CD14-positive monocyte (primary cell): ENCODE results near the gene IMPDH1. TPM values are rescaled to one million over a fixed set of nuclear protein-coding genes. Genes with fewer than 3 reads are reported as not detected.

Experiments
- DNase-seq, 3 donors: peaks; one replicate each; pipeline ENCODE4 v3.0.0-alpha.2; 2011 to 2022
- H2AFZ ChIP-seq: 2 replicates; pipeline ENCODE4 v1.6.0; 2012; ENCODE audit warnings: mild to moderate bottlenecking, low read depth, low read length, inconsistent platforms; ENCODE audit not compliant: insufficient read depth, poor library complexity, severe bottlenecking
- H3K27ac ChIP-seq, 2 donors: 1 replicate in 1 of 2; 2 replicates in 1 of 2; pipeline ENCODE4 v1.5.1; 2012 to 2013; ENCODE audit warnings: low read length in 2 of 2, control low read depth in 1 of 2, inconsistent platforms in 1 of 2, low read depth in 1 of 2, mild to moderate bottlenecking in 1 of 2
- H3K27me3 ChIP-seq, 2 donors: one replicate each; pipeline versions ENCODE4 v1.6.0 to v1.6.1; 2011 to 2013; ENCODE audit warnings: low read length in 2 of 2; ENCODE audit not compliant: control insufficient read depth in 2 of 2, insufficient read depth in 2 of 2
- H3K36me3 ChIP-seq, 2 donors: replicated peaks in 1 of 2; 1 replicate in 1 of 2; 2 replicates in 1 of 2; pipeline versions ENCODE4 v1.5.1 to v1.6.1; 2012 to 2013; ENCODE audit warnings: low read length in 2 of 2, control low read depth in 1 of 2, inconsistent platforms in 1 of 2, mild to moderate bottlenecking in 1 of 2; ENCODE audit not compliant: insufficient read depth in 2 of 2, control insufficient read depth in 1 of 2
- H3K4me1 ChIP-seq, 2 donors: 1 replicate in 1 of 2; 2 replicates in 1 of 2; pipeline versions ENCODE4 v1.5.1 to v1.6.1; 2012 to 2013; ENCODE audit warnings: low read length in 2 of 2, control low read depth in 1 of 2, inconsistent platforms in 1 of 2, mild to moderate bottlenecking in 1 of 2, moderate library complexity in 1 of 2; ENCODE audit not compliant: insufficient read depth in 2 of 2, control insufficient read depth in 1 of 2
- H3K4me2 ChIP-seq: replicated peaks from 2 replicates; pipeline ENCODE3; 2012; ENCODE audit warnings: low read length, moderate library complexity, mild to moderate bottlenecking; ENCODE audit not compliant: poor library complexity, severe bottlenecking; ENCODE audit errors: extremely low read depth
- H3K4me3 ChIP-seq, 3 experiments: fragments of 200-600 bp in 1 of 3; sonication (generic) in 1 of 3; replicated peaks in 1 of 3; 1 replicate in 2 of 3; 2 replicates in 1 of 3; pipeline ENCODE4 v1.5.1; 2011 to 2013; ENCODE audit warnings: low read length in 3 of 3, mild to moderate bottlenecking in 3 of 3, control low read depth in 2 of 3, low read depth in 2 of 3, inconsistent platforms in 1 of 3, moderate library complexity in 1 of 3
- H3K79me2 ChIP-seq: 2 replicates; pipeline ENCODE4 v1.6.0; 2012; ENCODE audit warnings: mild to moderate bottlenecking, control low read depth, inconsistent platforms, low read length, moderate library complexity; ENCODE audit not compliant: insufficient read depth
- H3K9ac ChIP-seq: 2 replicates; pipeline ENCODE4 v1.6.0; 2017; ENCODE audit warnings: low read length, mild to moderate bottlenecking; ENCODE audit not compliant: insufficient read depth, poor library complexity, severe bottlenecking
- H3K9me3 ChIP-seq, 2 donors: replicated peaks in 1 of 2; 1 replicate in 1 of 2; 2 replicates in 1 of 2; pipeline versions ENCODE4 v1.5.1 to v1.6.1; 2012 to 2013; ENCODE audit warnings: low read length in 2 of 2, control low read depth in 1 of 2; ENCODE audit not compliant: control insufficient read depth in 1 of 2, insufficient read depth in 1 of 2
- H4K20me1 ChIP-seq: 2 replicates; pipeline ENCODE4 v1.6.0; 2012; ENCODE audit warnings: mild to moderate bottlenecking, low read length, control low read depth, moderate library complexity; ENCODE audit not compliant: insufficient read depth
- H3K27ac Mint-ChIP-seq, 7 donors: one replicate each; pipeline ENCODE4 v1.8.0; 2020; ENCODE audit warnings: mild to moderate bottlenecking in 7 of 7, mixed read lengths in 7 of 7, moderate library complexity in 6 of 7, inconsistent platforms in 2 of 7
- H3K27me3 Mint-ChIP-seq, 3 donors: one replicate each; pipeline ENCODE4 v1.8.0; 2021 to 2022; ENCODE audit warnings: low read depth in 3 of 3, mild to moderate bottlenecking in 3 of 3, mixed read lengths in 3 of 3, moderate library complexity in 3 of 3, inconsistent platforms in 1 of 3
- H3K36me3 Mint-ChIP-seq, 2 donors: one replicate each; pipeline ENCODE4 v1.8.0; 2020; ENCODE audit warnings: mixed read lengths in 2 of 2, inconsistent platforms in 1 of 2, mild to moderate bottlenecking in 1 of 2
- H3K4me1 Mint-ChIP-seq: one replicate; pipeline ENCODE4 v1.8.0; 2020; ENCODE audit warnings: mild to moderate bottlenecking, mixed read lengths
- H3K4me3 Mint-ChIP-seq, 2 donors: one replicate each; pipeline ENCODE4 v1.8.0; 2020; ENCODE audit warnings: mild to moderate bottlenecking in 2 of 2, mixed read lengths in 2 of 2, moderate library complexity in 1 of 2
- H3K9me3 Mint-ChIP-seq, 7 donors: one replicate each; pipeline ENCODE4 v1.8.0; 2020 to 2022; ENCODE audit warnings: mixed read lengths in 7 of 7, mild to moderate bottlenecking in 6 of 7, moderate library complexity in 6 of 7, inconsistent platforms in 2 of 7
- CTCF ChIP-seq: fragments of 200-600 bp; IDR thresholded peaks from one replicate; pipeline ENCODE4 v1.8.0; 2022; ENCODE audit warnings: antibody characterized with exemption, mild to moderate bottlenecking
- WGBS: methylation state at CpG from one replicate; pipeline ENCODE4 v1.1.5; 2013; ENCODE audit warnings: missing lambda C conversion rate; ENCODE audit not compliant: insufficient coverage; 5-methylcytosine and 5-hydroxymethylcytosine counted together
- intact Hi-C, 2 donors: fragments of 100-400 bp; cut with micrococcal nuclease; formaldehyde crosslinking; loops; one replicate each; pipeline versions ENCODE4 v1.15.0 to v1.15.1; 2023
- polyA plus RNA-seq, 3 donors: library from polyadenylated mRNA; depleted of rRNA in 1 of 3; unstranded in 2 of 3; stranded (reverse) in 1 of 3; fragments of 300-500 nt in 2 of 3; fragments of >200 nt in 1 of 3; fragmentation: Illumina TruSeq in 2 of 3; gene quantifications; 1 replicate in 2 of 3; 2 replicates in 1 of 3; pipeline ENCODE4 v1.2.3, GENCODE V29; 2012 to 2021

The IMPDH1 gene
- polyA plus RNA-seq, 3 donors = 110 to 259 (median 152) TPM

GRCh38 chr7:128365432-128365831 lies 44.4 kb downstream of the IMPDH1 start:
- H3K36me3 ChIP-seq = no peaks in the 10 kb centered on the region
- Mint-ChIP-seq H3K27me3 (peaks cover 22 to 48% (median 22%) of the 10 kb centered on the region in 3 donors), H3K4me3 (no peak overlapping the region), H3K36me3 (no peaks in the 10 kb centered on the region), H3K27ac (peak overlapping the region in 1 of 7 donors; percentile 64), H3K9me3 (peaks cover 0 to 3% (median 1%) of the 10 kb centered on the region in 7 donors), H3K4me1 (peaks cover 25% of the 10 kb centered on the region)
- no peak for TF ChIP-seq CTCF
- H3K9me3 ChIP-seq = no peaks in the 10 kb centered on the region
- intact Hi-C loops = no loop called here
- no peaks in the 10 kb centered on the region for H3K79me2 ChIP-seq
- no peak overlapping the region for H3K27ac ChIP-seq
- no peak overlapping the region for H3K4me3 ChIP-seq
- peaks cover 18 to 22% of the 10 kb centered on the region in 2 donors for H3K4me1 ChIP-seq
- H3K9ac ChIP-seq = no peak overlapping the region
- no peaks in the 10 kb centered on the region for H4K20me1 ChIP-seq
- H3K27me3 ChIP-seq = peaks cover 8 to 30% of the 10 kb centered on the region in 2 donors
- 83% methylated on average over 1 of the region's 2 CpGs for WGBS
- no peak for DNase-seq
- H2AFZ ChIP-seq = no peak overlapping the region
- H3K4me2 ChIP-seq = no peak overlapping the region

GRCh38 chr7:128364166-128364870 lies 45.5 kb downstream of the IMPDH1 start:
- H3K4me1 ChIP-seq = peaks cover 29 to 33% of the 10 kb centered on the region in 2 donors
- Mint-ChIP-seq H3K4me3 (peak overlapping the region in 1 of 2 donors; percentile 21), H3K4me1 (peaks cover 36% of the 10 kb centered on the region), H3K27me3 (peaks cover 19 to 54% (median 22%) of the 10 kb centered on the region in 3 donors), H3K27ac (no peak overlapping the region), H3K36me3 (no peaks in the 10 kb centered on the region), H3K9me3 (peaks cover 0 to 3% (median 1%) of the 10 kb centered on the region in 7 donors)
- no peaks in the 10 kb centered on the region for H4K20me1 ChIP-seq
- H3K79me2 ChIP-seq = no peaks in the 10 kb centered on the region
- no peak for TF ChIP-seq CTCF
- WGBS = 100% methylated on average over 1 of the region's 4 CpGs
- H3K27ac ChIP-seq = no peak overlapping the region
- no peak overlapping the region for H3K9ac ChIP-seq
- no peak overlapping the region for H3K4me2 ChIP-seq
- H2AFZ ChIP-seq = no peak overlapping the region
- no peak overlapping the region for H3K4me3 ChIP-seq
- no peaks in the 10 kb centered on the region for H3K36me3 ChIP-seq
- peaks cover 8 to 30% of the 10 kb centered on the region in 2 donors for H3K27me3 ChIP-seq
- intact Hi-C loops = no loop called here
- no peaks in the 10 kb centered on the region for H3K9me3 ChIP-seq
- no peak for DNase-seq
